Chondrocyte (in vitro differentiated cells): ENCODE measurements around the gene IGLL5. TPM values are rescaled to one million over a fixed set of nuclear protein-coding genes. Genes with fewer than 3 reads are reported as not detected.

Source experiments
- DNase-seq: peaks from one replicate; pipeline ENCODE4 v3.0.0; 2021; ENCODE audit warnings: mixed read lengths, low spot score
- H3K27ac Mint-ChIP-seq: one replicate; pipeline ENCODE4 v1.8.0; 2021; ENCODE audit warnings: mild to moderate bottlenecking, moderate library complexity, mixed read lengths; ENCODE audit not compliant: unreplicated experiment
- H3K27me3 Mint-ChIP-seq: 2 replicates; pipeline ENCODE4 v1.8.0; 2021; ENCODE audit warnings: low read depth, mixed read lengths
- H3K36me3 Mint-ChIP-seq: 2 replicates; pipeline ENCODE4 v1.8.0; 2021; ENCODE audit warnings: low read depth, mixed read lengths
- H3K4me1 Mint-ChIP-seq: 2 replicates; pipeline ENCODE4 v1.8.0; 2021; ENCODE audit warnings: low read depth, mild to moderate bottlenecking, mixed read lengths
- H3K4me3 Mint-ChIP-seq: one replicate; pipeline ENCODE4 v1.8.0; 2021; ENCODE audit warnings: mild to moderate bottlenecking, moderate library complexity, mixed read lengths; ENCODE audit not compliant: unreplicated experiment
- H3K9me3 Mint-ChIP-seq: 2 replicates; pipeline ENCODE4 v1.8.0; 2021; ENCODE audit warnings: low read depth, mixed read lengths
- CTCF ChIP-seq: fragments of 200-600 bp; sonication (generic); IDR thresholded peaks from 2 replicates; pipeline ENCODE4 v1.5.0; 2021; ENCODE audit warnings: antibody characterized with exemption, mild to moderate bottlenecking, moderate library complexity
- long read RNA-seq: library from polyadenylated mRNA; stranded (forward); transcript quantifications from one replicate; pipeline ENCODE4 v2.0.0, GENCODE V29; 2021
- total RNA-seq: library from RNA; stranded (reverse); gene quantifications from 3 replicates; pipeline ENCODE4 v1.2.1, GENCODE V29; 2021

The IGLL5 gene
- not detected in 3 replicates for total RNA-seq
- long read RNA-seq: 0 reads

DNA sequence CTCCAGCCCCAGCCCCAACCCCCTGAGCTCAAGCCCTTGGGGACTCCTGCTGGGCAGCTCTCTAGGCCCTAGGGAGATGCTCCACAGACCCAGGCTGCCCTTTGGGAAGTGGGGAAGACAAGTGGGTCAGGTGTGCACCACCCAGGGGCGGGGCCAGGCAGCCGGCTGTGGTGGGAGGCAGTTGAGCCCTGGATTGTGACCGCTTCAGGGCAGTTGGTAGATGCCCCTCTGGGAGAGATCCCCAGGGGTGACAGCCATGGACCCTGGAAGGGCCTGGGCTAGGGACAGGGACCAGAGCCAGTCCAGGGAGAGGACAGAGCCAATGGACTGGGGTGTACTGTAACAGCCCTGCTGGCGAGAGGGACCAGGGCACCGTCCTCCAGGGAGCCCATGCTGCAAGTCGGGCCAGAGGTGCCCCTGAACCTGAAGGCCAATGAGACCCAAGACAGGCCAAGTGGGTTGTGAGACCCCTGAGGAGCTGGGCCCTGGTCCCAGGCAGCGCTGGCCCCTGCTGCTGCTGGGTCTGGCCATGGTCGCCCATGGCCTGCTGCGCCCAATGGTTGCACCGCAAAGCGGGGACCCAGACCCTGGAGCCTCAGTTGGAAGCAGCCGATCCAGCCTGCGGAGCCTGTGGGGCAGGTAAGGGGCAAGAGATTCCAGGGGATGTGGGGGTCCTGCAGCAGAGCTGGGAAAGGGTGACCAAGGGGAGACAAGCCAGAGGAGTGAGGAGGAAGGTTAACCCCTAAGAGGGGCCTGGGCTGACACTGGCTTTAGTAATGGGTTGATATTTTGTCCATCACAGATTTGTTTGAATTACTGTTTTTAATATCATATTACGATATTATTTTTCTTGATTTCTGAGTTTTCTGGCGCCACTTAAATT is at the start of gene IGLL5:
Gene IGLL5 (plus strand): TSS at position 196 of the 883 bp plus-strand sequence. CDS start 238 bp downstream, at position 434.
- H3K4me1 Mint-ChIP-seq: no peaks in the 10 kb centered on the region
- H3K27me3 Mint-ChIP-seq: peaks cover 37% of the 10 kb centered on the region
- no peak for TF ChIP-seq CTCF
- H3K9me3 Mint-ChIP-seq: no peaks in the 10 kb centered on the region
- no peak within 1 kb of the TSS for H3K4me3 Mint-ChIP-seq
- DNase-seq: no peak
- no peaks in the 10 kb centered on the region for H3K36me3 Mint-ChIP-seq
- H3K27ac Mint-ChIP-seq: no peak within 1 kb of the TSS

DNA sequence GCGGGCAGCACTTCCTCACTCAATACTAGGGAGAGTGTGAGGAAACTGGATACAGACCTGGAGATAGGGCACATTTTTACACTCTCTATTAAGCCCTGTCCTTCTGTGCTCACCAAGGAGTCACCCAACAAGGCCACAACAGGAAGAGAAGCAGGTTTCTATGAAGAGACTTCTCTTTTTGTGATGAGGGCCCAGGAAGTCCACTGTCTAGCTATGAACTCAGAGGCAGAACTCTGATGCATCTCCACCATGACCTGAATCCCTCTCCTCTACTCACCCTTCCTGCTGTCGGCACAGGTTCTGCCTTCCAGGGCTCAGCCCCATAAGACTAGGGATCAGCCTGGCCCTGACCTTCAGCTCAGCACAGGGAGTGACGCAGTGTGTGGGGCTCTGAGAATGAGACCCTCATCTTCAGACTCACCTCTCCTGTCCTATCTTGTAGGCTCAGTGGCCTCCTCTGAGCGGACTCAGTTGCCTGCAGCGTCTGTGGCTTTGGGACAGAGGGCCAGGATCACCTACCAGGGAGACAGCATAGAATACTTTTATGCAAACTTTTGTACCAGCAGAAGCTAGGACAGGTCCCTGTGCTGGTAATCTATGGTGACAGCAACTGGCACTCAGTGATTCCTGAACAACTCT is 49.3 kb upstream of the IGLL5 start:
- Mint-ChIP-seq H3K36me3 (no peaks in the 10 kb centered on the region), H3K9me3 (peaks cover 11% of the 10 kb centered on the region), H3K27me3 (peaks cover 53% of the 10 kb centered on the region), H3K4me3 (no peak overlapping the region), H3K4me1 (no peaks in the 10 kb centered on the region), H3K27ac (no peak overlapping the region)
- DNase-seq: no peak
- TF ChIP-seq CTCF: no peak

DNA sequence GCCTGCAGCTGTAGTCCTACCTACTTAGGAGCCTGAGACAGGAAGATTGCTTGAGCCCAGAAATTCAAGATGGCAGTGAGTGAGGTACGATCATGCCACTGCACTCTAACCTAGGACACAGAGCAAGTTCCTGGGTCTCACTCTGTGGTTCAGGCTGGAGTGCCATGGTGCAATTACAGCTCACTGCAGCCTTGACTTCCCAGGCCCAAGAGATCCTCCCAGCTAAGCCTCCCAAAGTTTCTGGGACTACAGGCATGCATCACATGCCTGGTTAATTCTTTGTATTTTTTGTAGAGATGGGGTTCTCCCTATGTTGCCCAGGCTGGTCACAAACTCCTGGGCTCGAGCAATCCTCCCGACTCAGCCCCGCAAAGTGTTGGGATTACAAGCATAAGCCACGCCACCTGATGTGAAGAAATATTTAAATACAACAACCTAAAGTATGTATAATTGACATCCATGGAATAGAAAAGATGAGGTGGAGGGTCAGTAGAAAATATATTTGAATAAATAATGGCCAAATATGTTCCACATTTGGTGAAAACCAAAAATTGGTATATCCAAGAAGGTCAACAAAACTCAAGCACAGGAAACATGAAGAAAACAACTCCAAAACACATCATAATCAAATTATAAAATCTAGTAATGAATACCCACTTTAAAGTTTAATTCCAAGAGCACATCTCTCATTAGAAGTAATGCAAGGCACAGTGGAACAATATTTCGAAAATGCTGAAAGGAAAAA is 47.9 kb upstream of the IGLL5 start:
- peaks cover 11% of the 10 kb centered on the region for H3K9me3 Mint-ChIP-seq
- no peaks in the 10 kb centered on the region for H3K36me3 Mint-ChIP-seq
- no peak overlapping the region for H3K27ac Mint-ChIP-seq
- peaks cover 54% of the 10 kb centered on the region for H3K27me3 Mint-ChIP-seq
- H3K4me3 Mint-ChIP-seq: no peak overlapping the region
- no peak for DNase-seq
- H3K4me1 Mint-ChIP-seq: no peaks in the 10 kb centered on the region
- no peak for TF ChIP-seq CTCF

GRCh38 chr22:22840780-22841179 is 46.8 kb upstream of the IGLL5 start:
- H3K36me3 Mint-ChIP-seq: no peaks in the 10 kb centered on the region
- no peaks in the 10 kb centered on the region for H3K4me1 Mint-ChIP-seq
- peaks cover 54% of the 10 kb centered on the region for H3K27me3 Mint-ChIP-seq
- H3K27ac Mint-ChIP-seq: no peak overlapping the region
- DNase-seq: no peak
- H3K9me3 Mint-ChIP-seq: peaks cover 14% of the 10 kb centered on the region
- TF ChIP-seq CTCF: no peak
- H3K4me3 Mint-ChIP-seq: no peak overlapping the region

- no peak for TF ChIP-seq CTCF
- no peak for DNase-seq
- H3K4me3 Mint-ChIP-seq: no peak overlapping the region
- no peaks in the 10 kb centered on the region for H3K36me3 Mint-ChIP-seq
- no peaks in the 10 kb centered on the region for H3K4me1 Mint-ChIP-seq
- peaks cover 14% of the 10 kb centered on the region for H3K9me3 Mint-ChIP-seq
- no peak overlapping the region for H3K27ac Mint-ChIP-seq
- H3K27me3 Mint-ChIP-seq: peaks cover 57% of the 10 kb centered on the region
Measured at GRCh38 chr22:22841598-22841997, 46.0 kb upstream of the IGLL5 start.
